LoVo (cell line): ENCODE results near the gene MEF2A.

Experiments used
- DNase-seq: peaks from one replicate; pipeline ENCODE4 v3.0.0-alpha.2; 2016; ENCODE audit warnings: low spot score

The MEF2A gene

DNA sequence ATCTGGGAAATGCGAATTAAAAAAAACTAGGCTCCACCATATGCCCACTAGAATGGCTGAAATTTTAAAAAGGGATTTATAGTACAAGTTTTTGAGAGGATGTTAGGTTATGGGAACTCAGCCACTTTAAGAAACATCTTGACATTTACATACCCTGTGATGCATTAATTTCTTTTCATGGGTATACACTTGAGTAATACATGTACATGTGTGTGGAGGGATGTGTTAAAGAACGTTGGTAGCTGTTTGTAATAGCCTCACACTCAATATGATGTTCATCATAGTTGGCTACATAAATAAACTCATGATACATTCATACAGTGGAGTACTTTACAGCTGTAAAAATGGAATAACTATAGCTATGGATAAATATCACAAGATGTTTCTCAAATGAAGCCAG is 40.9 kb downstream of the MEF2A start:
- no peak for DNase-seq

- no peak for DNase-seq
Measured at GRCh38 chr15:99613481-99613880, 47.7 kb downstream of the MEF2A start.

DNA sequence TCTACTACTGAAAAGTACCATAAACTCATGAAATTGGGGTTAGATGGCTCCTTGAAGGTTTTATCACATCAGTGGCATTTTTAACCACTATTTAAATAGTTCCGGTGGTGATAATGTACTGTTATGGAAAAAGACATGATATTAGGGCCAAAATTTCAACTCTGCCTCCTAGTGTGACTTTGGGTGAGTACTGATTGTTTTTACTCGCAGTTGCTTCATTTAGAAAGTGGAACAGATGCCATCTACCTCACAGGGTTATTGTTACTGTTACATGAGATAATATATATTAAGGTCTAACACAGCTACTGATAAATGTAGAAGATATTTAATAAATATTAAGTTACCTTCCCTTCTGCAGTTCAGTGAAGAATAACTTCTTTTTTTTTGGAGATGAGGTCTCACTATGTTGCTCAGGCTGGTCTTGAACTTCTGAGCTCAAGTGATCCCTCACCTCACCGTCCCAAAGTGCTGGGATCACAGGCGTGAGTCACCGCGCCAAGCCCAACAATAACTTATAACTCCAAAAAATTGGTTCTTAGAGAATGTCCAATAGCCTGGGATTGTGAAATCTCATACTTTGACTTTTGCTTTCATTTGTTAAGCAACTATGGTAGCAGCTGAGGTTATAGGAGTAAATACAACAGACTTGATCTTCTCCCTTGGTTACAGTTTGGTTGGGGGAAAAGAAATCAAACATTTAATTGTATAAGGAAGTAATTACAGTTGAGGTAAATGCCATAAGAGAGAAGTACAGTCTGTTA is 48.3 kb downstream of the MEF2A start:
- DNase-seq, result no peak

DNA sequence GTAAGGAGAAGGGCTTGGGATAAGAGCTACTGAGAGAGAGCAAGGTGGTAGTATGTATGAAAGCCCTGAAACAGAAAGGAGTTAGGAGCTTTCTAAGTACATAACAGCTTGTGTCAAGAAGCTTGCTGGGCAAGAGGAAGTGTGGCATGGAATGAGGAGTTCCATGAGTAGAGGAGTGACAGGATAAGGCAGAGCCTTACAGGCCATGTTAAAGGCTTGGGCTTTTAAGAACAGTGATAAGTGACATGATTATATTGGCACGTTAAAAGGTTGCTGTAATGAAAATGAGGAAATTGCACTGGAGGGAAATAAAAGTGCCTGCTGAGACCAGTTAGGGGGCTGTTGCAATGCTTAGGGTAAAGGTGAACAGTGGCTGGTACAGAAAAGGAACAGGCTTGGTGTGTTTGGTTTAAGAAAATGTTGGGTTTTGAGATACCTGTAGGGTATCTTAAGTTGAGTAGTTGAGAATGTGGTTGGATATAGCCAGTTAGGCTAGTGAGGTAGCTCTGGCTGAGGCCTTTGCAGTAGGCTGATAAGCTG is 49.0 kb downstream of the MEF2A start:
- no peak for DNase-seq

- DNase-seq, result no peak
Measured at GRCh38 chr15:99615460-99615859, 49.7 kb downstream of the MEF2A start.

DNA sequence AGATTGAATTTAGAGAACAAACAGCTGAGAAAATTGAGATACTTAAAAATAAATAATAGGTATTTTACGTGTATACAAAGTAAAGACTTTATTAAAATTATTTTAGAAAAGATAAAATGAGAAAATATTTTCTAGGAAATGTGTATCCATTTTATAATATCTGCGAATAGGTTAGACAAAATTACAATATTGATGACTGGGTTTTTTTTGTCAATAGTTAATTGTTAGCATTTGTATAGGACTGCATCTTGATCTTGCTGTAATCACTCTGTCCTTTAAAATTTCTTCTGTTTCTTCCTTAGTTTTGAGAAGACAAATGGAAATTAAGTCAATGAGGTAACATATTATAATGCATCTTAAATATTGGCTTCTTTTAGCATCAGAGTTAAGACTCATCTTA is 50.3 kb downstream of the MEF2A start:
- no peak for DNase-seq

DNA sequence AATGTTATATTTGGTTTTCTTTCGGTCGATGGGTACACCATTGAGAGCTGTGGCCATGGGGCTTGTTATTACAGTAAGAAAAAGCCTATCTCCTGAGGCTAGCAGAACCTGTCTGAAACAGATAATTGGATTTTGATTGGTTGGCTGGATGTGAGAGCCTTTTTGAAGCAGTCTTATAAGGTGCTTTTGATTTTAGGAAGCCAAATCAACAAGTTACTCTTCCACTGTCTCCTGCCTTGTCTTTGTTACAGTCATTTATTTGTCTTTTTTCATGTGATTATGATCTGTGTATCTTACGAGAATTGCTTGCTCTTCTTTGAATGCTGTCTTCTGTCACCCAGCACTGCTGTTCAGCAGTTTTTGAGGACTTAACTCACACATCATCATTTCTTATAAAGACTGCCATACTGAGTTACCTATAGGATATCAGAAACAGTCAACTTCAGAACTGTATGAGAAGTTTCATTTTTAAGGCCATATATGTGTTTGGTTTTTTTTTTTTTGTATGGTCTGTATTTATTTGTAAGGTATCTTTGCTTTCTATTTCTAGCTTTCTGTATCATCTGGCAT is 51.1 kb downstream of the MEF2A start:
- DNase-seq, result no peak

DNA sequence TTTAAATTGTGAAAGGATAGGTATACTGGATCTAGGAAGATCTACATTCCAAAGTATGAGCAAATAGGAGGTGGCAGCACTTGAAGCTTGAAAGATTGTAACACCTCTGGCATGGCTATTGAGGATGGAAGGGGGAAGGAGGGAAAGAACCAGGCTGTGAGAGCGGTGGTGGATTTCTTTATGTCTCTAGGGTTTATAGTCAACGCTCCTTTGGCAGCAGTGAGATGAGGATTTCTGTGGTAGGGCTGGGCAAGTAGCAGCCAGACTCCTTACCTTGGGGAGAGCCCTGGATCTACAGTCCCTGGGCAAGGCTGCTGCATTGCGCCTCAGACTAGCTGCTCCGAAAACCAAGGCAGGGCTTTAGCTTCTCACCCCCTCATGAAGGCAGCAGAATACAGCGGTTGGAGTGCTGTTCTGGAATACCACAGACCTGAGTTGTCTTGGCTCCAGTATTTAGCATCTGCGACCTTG is 53.2 kb downstream of the MEF2A start:
- no peak for DNase-seq

- no peak for DNase-seq
Measured at GRCh38 chr15:99619712-99620111, 53.9 kb downstream of the MEF2A start.

GRCh38 chr15:99620178-99620577 is 54.4 kb downstream of the MEF2A start:
- no peak for DNase-seq

DNA sequence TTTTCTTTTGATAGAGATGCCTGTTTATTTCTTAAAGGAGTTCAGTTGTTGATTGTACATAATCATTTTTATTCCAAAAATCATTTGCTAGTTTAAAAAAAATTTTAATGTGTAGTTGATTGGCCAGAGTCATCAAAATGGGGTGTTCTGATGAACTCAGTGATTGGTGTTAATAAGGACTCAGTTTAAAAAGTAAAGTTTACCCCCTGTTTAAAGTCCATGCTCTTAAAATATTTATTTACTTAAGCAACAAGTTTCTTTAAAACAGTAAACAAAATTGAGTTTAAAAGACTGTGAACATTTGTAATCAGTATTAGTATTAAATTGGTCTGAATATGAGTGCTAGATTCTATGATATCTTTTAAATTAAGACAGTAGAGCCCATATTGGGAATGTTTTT is 56.0 kb downstream of the MEF2A start:
- no peak for DNase-seq

DNA sequence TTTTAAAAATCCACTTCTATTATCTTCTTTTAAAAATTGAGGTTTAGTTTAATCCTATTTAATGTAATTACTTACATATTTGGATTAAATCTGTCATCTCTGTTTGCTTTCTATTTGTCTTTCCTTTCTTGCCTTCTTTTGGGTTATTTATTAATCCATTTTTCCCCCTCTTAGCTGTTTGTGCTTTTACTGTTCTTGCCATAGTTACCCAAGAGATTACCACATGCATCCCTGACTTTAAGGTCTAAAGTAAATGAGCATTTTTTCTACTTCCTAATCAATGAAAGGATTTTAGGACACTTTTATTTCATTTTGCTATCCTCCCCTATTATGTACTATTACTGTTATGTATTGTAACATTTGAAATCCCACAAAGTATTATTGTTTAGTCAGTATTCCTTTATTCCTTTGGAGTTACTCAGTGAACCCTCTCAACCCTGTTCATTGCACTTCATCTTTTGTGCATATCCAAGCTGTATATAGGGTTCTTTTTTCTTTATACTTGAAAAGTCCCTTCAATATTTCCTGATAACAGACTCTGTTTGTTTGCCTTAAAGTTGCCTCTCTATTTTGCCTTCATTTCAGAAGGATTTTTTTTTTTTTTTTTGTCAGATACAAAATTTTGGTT is 62.7 kb downstream of the MEF2A start:
- DNase-seq, result no peak

DNA sequence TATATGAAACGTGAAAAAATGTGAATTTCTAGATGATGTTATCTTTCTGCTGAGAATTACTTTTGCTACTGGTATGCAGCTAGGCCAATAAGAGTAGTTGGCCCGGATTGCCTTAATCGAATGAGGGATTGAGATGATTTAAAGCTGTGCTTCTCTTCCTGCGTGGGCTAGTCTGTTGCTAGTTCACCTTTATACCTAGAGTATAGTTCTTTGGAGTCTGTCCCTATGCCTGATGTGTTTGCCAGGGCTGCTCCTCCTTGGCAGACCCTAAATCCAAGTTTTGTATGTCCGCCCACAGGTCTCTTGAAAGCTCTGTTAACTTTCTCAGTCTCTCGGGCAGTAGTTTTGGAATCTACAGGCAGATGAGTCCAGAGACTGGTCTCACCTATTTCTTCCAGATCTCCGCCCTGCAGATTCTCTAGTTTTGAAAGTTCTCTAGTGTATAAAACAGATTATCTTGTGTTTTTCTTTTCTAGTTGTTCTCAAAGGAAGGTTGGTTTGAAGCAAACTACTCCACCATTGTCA is 64.9 kb downstream of the MEF2A start:
- DNase-seq, result no peak

DNA sequence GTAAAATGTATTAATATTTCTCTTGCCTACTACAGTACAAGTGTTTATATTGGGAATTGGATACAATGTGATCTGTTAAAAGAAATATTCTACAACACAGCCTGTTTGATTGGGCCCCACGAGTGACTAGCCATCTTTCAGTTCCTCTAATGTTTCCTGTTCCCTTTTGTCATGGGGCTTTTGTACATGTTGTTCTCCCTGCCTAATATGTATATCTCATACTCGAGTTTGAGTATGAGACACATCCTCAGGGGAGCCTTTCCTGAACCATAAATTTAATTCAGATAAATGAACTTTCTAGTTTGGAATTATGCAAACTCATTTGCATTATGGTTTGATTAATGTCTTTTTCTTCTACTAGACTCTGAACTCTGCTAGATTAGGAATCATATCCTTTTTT is 65.5 kb downstream of the MEF2A start:
- no peak for DNase-seq

- no peak for DNase-seq
Measured at GRCh38 chr15:99632521-99632920, 66.7 kb downstream of the MEF2A start.

GRCh38 chr15:99633655-99634054 is 67.9 kb downstream of the MEF2A start:
- DNase-seq, result no peak

- DNase-seq, result no peak
Measured at GRCh38 chr15:99634576-99634975, 68.8 kb downstream of the MEF2A start.

DNA sequence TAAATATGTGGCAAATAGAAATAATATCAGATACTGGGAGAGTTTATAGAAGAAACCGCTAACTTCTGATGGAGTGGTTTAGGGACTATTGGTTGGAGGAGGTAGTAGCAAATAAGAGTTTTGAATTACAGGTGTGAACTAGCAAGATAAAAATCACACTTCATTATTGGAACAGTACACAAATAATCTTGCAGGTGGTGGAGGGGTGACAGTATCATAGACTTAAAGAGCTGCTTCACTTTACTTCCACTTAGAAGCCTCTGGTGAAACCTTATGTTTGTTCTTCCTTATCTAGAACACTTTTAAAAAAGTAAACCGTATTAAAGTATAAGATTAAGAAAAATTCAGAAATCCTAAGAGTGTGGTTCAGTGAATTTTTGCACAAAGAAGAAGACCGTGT is 69.4 kb downstream of the MEF2A start:
- no peak for DNase-seq

DNA sequence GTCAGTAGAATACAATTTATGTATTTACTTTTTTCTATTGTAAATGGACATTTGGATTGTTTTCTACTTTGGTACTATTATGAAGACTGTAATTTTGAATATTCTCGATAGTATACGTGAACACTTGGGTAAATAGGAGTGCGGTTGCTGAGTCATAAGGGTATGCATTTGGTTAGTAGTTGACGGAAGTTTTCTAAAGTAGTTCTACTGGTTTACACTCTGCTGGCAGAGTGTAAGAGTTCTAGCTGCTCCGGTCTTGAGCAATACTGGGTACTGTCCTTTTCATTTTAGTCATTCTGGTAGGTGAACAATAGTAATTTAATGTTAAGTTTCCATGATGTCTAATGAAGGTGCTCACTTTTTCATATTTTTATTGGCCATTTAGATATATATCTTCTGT is 70.0 kb downstream of the MEF2A start:
- no peak for DNase-seq

DNA sequence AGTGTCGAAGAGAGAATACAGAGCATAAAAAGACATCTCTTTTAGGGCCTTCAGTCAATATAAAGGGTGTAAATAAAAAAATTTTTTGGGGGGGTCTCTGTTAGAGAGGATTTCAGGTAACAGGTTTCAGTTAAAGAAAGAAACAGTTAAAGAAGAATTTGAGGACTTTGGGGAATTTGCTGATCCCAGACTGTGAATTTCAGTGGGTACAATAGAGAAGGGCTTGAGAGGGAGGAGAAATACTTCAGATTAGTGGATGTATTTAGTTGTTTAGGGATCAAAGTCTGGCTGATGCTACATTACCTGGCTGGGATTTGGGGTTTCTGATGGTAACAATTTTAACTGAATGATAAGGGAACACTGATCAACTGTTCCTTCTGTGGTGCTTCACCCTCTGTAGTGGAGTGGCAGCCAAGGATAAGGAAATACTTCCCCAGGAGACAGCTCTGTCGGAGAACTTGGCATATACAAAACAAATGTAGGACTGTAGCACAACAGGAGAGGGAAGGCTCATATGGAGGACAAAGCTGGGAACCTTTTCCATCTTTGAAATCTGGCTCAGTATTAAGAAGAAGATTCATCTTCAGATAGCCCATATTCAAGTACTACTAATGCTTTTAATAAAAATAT is 79.2 kb downstream of the MEF2A start:
- no peak for DNase-seq

DNA sequence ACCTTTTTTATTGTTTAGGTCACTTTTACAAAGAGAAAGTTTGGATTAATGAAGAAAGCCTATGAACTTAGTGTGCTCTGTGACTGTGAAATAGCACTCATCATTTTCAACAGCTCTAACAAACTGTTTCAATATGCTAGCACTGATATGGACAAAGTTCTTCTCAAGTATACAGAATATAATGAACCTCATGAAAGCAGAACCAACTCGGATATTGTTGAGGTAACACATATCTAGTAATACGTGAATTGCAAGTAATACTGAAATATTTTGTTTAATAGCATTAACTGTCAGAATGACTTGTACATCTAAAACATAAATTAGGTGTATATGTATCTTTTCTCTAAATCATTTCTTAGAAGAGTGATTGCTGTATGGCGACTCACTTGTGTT is 79.8 kb downstream of the MEF2A start:
- DNase-seq, result no peak

DNA sequence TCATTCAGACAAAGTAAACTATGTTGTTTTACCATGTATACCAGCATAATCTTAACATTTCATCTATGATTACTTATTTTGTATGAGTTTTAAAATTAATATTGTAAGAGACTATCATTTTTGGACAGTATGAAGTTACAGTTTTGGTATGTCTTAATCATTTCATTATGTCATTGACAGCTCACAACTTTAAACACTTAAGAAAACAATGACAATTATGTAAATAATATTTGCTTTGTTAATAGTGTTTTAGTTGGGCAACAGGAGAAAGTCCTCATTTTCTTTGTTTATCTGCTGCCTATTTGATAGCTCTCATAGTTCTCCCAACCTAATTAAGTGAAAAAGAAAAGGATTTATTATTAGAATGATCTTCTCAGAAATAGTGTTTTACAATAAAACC is 80.2 kb downstream of the MEF2A start:
- DNase-seq, result no peak
